Posterior vena cava (tissue), 2 donors: ENCODE data around the gene AIG1. TPM values are rescaled to one million over a fixed set of nuclear protein-coding genes. Genes with fewer than 3 reads are reported as not detected.

Source experiments
- DNase-seq: peaks from one replicate; pipeline ENCODE4 v3.0.0-alpha.2; 2020; ENCODE audit warnings: low spot score
- intact Hi-C, 2 donors: fragments of 100-400 bp; cut with DNase I; formaldehyde crosslinking; loops; one replicate each; pipeline versions ENCODE4 v1.14.1 to v1.14.2; 2022 to 2023
- total RNA-seq, 2 donors: library from RNA; stranded (reverse); fragmentation: NEBNext Ultra II Directional; extraction: Animal tissue kit (Norgen Biotek cat#: 25700); gene quantifications; one replicate each; pipeline ENCODE4 v1.2.1, GENCODE V29; 2021
- donor health status: DM: yes; HTN: yes; CAD: no.
- donor health status: DM: yes; HTN: yes; CAD: no.

AIG1 gene
- total RNA-seq, 2 donors from 2014 or later = 25.8 to 32.7 TPM

DNA sequence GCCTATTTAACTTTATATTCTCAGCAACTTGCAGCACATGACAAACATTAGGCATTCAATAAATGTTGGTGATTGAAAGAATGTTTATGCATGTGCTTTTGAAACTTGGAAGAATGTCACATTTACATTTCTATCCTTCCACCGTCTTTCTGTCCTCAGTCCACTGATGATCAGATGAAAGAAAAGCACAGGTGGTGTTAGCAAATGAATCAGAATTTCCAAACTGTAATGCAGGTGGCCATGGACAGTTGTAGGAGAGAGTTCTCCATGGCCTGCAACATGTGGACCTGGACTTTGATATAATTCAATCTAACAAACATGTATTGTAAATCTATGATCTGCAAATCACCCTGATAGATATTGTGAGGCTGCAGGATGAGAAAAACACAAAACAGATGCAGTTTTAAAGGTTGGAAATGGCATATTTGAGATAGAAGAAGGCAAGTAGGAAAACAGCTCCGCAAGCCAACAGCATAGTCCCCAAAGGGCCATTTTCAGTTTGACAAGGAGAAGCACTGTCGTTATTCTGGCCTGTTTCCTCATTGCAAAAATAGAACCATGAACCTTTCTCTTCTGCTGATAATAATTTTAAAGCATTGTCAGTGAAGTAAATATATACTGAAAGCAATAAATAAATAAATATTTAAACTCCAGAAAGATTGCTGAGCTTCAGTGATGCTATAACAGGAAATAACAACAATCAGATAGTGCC, 119.4 kb downstream of the AIG1 start:
- no peak for DNase-seq
- intact Hi-C loops = no loop called here

GRCh38 chr6:143180826-143181225, 120.1 kb downstream of the AIG1 start:
- no peak for DNase-seq
- intact Hi-C loops = no loop called here

- intact Hi-C loops = no loop called here
- DNase-seq = no peak
Observed at GRCh38 chr6:143183666-143184065, 123.0 kb downstream of the AIG1 start.

DNA sequence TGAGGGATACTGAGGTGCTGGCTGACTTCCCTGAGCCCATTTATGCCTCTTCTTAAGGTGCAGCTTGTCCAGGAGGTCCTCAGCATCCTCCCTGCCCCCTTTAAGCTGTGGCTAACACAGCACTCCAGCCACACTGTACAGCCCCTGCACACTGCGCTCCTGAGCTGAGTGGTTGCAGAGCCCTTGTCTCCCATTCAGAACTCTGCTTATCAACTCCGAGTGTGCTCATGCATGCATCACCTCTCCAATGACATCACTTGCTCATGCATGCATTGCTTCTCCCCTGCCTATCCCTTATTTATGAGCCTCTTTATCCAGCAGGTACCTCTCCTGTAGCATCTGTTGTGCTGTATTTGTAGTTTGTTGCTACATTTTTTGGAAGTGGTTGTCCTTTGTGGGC, 124.6 kb downstream of the AIG1 start:
- intact Hi-C loops = no loop called here
- DNase-seq = no peak

DNA sequence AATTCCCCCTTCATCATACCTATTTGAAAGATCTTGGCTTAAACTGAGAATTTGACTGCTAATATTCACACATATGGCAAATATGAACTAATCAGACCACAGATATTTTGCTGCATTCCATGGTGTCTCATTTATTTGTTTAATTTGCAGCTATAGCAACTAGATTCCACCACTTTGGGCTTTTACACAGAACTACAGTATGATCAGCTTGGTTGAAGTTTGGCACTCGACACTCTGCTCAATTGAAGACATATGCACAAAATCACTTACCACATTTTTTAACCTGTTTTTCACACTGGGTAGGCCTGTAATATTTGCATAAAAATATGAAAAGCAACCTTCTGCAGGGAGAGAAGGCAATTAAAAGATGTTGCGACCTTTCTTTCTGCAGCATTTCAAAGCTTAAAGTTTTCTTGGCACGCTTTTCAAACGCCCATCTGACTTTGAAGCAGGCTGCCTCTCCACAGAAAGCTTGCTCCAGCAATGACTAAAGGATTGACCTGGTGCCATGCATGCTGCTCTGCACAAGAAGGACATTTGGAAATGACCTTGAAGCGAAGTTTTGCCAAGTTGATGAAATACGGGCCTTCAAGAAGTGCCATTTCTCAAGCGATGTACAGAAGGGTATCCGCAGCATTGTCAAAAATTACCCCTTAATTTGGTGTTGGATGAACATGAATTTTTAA, 126.7 kb downstream of the AIG1 start:
- no peak for DNase-seq
- intact Hi-C loops = no loop called here

DNA sequence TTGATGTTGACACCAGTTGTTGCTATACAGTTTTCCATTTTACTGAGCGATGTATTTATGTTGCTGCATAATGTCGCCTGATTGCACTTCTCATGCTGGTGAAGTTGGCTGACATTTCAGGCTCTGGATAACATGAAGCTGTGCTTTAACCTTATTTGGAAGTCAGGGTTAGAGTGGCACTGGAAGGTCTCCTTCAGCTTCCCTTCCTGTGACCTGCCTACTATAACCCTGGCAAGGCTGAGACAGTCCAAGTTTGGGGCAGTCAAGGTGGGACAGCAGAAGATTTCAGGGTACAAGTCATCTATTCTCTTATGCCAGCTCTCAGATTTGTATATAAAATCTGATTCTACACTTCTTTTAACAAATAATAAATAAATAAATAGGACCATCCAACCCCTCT, 127.6 kb downstream of the AIG1 start:
- DNase-seq = no peak
- intact Hi-C loops = no loop called here

DNA sequence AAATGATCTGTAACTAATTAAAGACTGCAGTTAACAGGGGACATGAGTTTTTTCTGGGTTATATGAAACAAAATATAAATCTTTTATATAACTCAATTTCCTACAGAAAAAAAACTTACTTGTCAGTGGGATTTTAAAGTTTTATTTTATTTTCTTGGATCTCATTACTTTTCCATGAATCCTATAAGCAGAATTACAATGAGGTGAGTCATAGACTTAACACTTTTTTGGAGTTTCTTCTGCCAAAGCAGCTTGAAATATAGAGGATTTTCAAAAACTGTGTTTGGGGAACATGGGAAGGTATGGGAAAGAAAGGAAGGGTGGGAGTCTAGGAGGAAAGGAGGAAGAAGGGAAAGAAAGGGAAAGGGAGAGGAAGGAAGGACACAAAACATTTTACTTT, 130.7 kb downstream of the AIG1 start:
- intact Hi-C loops = loop anchor here in 1 of 2 donors (10.0 kb wide), 1 partner anchor 237 kb away; no protein-coding TSS in a partner anchor

DNA sequence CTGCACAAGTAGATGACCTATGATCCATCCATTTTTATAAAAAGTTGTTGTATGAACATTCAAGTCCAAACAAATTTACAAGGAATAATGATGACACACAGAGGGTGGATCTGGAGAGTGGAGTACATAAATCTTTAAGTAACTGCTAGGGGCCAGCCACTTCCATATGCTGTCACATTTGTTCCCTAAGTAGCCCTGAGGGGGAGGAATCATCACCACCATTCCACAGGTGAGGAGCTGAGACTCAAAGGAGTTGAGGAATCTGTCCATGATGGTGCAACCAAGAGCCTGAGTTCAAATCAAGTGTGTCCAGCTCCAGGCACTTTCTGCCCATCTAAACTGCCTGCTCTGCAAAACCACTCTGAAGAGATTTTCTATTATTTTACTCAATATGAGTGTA, 132.1 kb downstream of the AIG1 start:
- intact Hi-C loops = loop anchor here in 1 of 2 donors (10.0 kb wide), 1 partner anchor 238 kb away; no protein-coding TSS in a partner anchor
- DNase-seq = no peak

More for the DNA sequence above, 130.7 kb downstream of the AIG1 start:
- no peak for DNase-seq

- intact Hi-C loops = loop anchor here in 1 of 2 donors (10.0 kb wide), 1 partner anchor 239 kb away; no protein-coding TSS in a partner anchor
- no peak for DNase-seq
Observed at GRCh38 chr6:143193571-143194094, 132.9 kb downstream of the AIG1 start.

GRCh38 chr6:143194095-143194589, 133.5 kb downstream of the AIG1 start:
- no peak for DNase-seq
- intact Hi-C loops = loop anchor here in 1 of 2 donors (10.0 kb wide), 1 partner anchor 239 kb away; no protein-coding TSS in a partner anchor

DNA sequence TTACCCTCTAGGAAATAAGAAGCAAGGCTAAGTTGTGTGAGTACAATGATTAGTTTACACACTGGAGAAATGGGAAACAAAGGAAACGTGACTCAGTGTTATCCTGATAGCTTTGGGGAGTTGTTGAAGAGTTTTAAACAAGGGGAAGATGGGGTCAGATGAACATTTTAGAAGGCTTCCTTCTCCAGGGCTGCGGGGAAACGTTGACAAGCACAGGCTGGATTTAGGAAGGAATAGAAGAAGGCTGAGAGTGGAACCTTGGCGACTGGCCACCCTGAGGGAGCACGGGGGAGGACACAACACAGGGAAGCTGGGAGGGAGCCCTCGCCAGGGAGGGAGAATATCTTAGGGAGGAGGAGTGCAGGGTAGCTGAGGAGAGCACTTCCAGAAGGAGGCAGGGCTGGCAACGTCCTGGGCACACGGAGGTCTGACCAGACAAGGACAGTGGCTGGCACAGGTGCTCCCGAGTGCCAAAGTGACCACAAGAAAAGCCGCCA, 134.7 kb downstream of the AIG1 start:
- intact Hi-C loops = loop anchor here in 1 of 2 donors (10.0 kb wide), 1 partner anchor 241 kb away; no protein-coding TSS in a partner anchor

DNA sequence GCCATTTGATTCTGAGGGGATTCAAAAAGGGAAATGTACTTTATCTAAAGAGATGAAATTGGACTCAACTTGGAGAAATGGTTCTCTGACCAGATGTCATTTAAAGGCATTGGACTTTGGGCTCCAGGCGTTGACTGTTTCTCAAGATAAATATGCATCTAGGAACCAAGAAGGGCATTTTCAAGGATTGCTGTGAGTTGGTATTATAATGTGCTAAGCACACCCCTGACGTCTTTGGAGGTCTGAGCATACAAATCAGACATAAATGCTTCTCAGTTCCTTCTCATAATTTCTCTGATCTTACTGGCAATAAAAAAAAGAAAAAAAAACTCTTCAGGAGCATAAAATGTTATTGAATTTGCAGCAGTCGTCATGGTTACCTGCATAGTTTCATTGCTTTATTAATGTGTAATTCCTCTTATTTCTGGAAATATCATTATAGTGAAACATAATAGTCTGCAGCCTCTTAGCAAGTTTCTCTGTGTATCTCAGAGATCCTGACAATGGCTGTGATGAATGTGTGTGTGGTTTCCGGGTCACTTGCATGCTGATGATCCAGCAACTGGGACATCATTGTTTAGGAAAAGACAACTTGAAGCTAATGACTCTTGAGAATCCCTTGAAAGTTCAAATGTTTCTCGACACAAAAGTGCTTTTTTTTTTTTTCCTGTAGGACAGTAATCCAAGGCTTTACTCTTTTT, 136.0 kb downstream of the AIG1 start:
- DNase-seq = no peak
- intact Hi-C loops = loop anchor here in 1 of 2 donors (10.0 kb wide), 1 partner anchor 242 kb away; no protein-coding TSS in a partner anchor

More for the DNA sequence above, 134.7 kb downstream of the AIG1 start:
- DNase-seq = peak; percentile 85

DNA sequence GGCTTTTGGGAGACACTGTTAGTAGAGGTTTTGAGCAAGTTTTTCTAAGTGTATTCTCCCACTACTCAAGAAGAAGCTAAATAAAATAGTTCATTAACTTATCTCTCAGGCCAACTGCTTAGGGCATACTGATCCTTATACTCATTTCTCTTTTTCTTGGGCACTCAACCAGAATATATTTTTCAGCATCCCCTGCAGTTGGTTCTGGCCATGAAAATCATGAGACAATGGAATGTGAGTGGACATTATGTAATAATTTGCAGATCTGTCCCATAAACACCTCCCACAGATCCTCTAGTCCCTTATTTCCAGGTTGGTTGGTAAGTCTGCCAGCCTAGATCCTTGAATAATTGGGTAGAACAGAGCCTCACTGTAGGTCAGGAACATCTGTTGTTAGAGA, 136.7 kb downstream of the AIG1 start:
- intact Hi-C loops = loop anchor here in 1 of 2 donors (10.0 kb wide), 1 partner anchor 243 kb away; no protein-coding TSS in a partner anchor
- no peak for DNase-seq

- no peak for DNase-seq
- intact Hi-C loops = loop anchor here in 1 of 2 donors (10.0 kb wide), 1 partner anchor 244 kb away; no protein-coding TSS in a partner anchor
Observed at GRCh38 chr6:143198312-143198711, 137.6 kb downstream of the AIG1 start.

GRCh38 chr6:143199291-143199690, 138.6 kb downstream of the AIG1 start:
- no peak for DNase-seq
- intact Hi-C loops = loop anchor here in 1 of 2 donors (10.0 kb wide), 1 partner anchor 244 kb away; no protein-coding TSS in a partner anchor

GRCh38 chr6:143200167-143200770, 139.6 kb downstream of the AIG1 start:
- intact Hi-C loops = loop anchor here in 1 of 2 donors (10.0 kb wide), 1 partner anchor 365 kb away; no protein-coding TSS in a partner anchor
- DNase-seq = no peak

DNA sequence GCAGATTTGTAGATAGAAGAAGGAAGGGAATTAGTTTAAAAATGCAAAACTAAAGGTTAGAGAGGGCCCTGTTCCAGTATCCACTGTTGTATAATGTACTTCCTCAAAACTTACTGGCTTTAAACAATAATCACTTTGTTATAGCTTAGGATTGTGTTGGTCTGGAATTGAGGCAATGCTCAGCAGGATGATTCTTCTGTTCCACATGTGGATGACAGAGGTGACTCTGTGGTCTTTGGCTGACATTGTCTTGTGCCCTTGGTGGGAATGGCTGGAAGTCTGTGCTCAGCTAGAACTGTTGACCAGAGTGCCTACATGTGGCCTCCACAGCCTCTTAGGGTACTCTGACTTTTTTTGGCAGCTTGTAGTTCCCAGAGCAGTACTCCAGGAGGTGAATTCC, 143.4 kb downstream of the AIG1 start:
- DNase-seq = no peak
- intact Hi-C loops = loop anchor here in 1 of 2 donors (10.0 kb wide), 1 partner anchor 369 kb away; no protein-coding TSS in a partner anchor

- DNase-seq = no peak
- intact Hi-C loops = loop anchor here in 1 of 2 donors (10.0 kb wide), 1 partner anchor 370 kb away; no protein-coding TSS in a partner anchor
Observed at GRCh38 chr6:143205131-143205535, 144.4 kb downstream of the AIG1 start.
